Urothelium cell line (cell line): ENCODE measurements around the gene FRMD5.
A peak's percentile ranks its signal among the peaks of the same experiment; 100 is the strongest.
"Not testable (repeated sequence)": the region's sequence is repeated elsewhere in the genome, so short reads cannot be mapped to it uniquely, and the experiment has no call there.

Experiments used
- DNase-seq: peaks from one replicate; pipeline ENCODE4 v3.0.0; 2011; ENCODE audit warnings: low spot score, mixed read lengths
- FAIRE-seq: peaks from 2 replicates; lab custom pipeline; 2011; peaks lifted over from hg19 to GRCh38; lab: Jason Lieb, UNC

FRMD5 gene

GRCh38 chr15:43872416-43873020 lies 322.6 kb downstream of the FRMD5 start:
- no peak for FAIRE-seq
- DNase-seq = peak; percentile 52

GRCh38 chr15:43871835-43872234 lies 323.2 kb downstream of the FRMD5 start:
- FAIRE-seq = no peak
- no peak for DNase-seq

GRCh38 chr15:43868406-43868805 lies 326.7 kb downstream of the FRMD5 start:
- DNase-seq (no peak), FAIRE-seq (no peak)

- FAIRE-seq (no peak), DNase-seq (no peak)
These were observed 328.0 kb downstream of the FRMD5 start for GRCh38 chr15:43867096-43867495.

GRCh38 chr15:43866636-43867035 lies 328.4 kb downstream of the FRMD5 start:
- DNase-seq, FAIRE-seq: not testable (repeated sequence)

- FAIRE-seq = no peak
- no peak for DNase-seq
These were observed 335.5 kb downstream of the FRMD5 start for GRCh38 chr15:43859546-43859945.

- DNase-seq (no peak), FAIRE-seq (no peak)
These were observed 340.3 kb downstream of the FRMD5 start for GRCh38 chr15:43854801-43855200.

- no peak for FAIRE-seq
These were observed 342.5 kb downstream of the FRMD5 start for GRCh38 chr15:43852607-43853006.

GRCh38 chr15:43851251-43851650 lies 343.8 kb downstream of the FRMD5 start:
- DNase-seq (no peak), FAIRE-seq (no peak)

More at GRCh38 chr15:43852607-43853006, 342.5 kb downstream of the FRMD5 start:
- DNase-seq = no peak

- FAIRE-seq (no peak), DNase-seq (no peak)
These were observed 349.6 kb downstream of the FRMD5 start for GRCh38 chr15:43845421-43845820.

GRCh38 chr15:43832485-43832884 lies 362.6 kb downstream of the FRMD5 start:
- DNase-seq, FAIRE-seq: not testable (repeated sequence)

- not testable (repeated sequence) for FAIRE-seq, DNase-seq
These were observed 363.5 kb downstream of the FRMD5 start for GRCh38 chr15:43831519-43832052.

- DNase-seq, FAIRE-seq: not testable (repeated sequence)
These were observed 364.3 kb downstream of the FRMD5 start for GRCh38 chr15:43830691-43831275.

GRCh38 chr15:43829951-43830540 lies 365.0 kb downstream of the FRMD5 start:
- not testable (repeated sequence) for DNase-seq, FAIRE-seq

GRCh38 chr15:43828061-43828657 lies 366.9 kb downstream of the FRMD5 start:
- FAIRE-seq (no peak), DNase-seq (no peak)

GRCh38 chr15:43826508-43827341 lies 368.3 kb downstream of the FRMD5 start, which contains the start of gene WDR76:
TSS of gene WDR76 (plus strand) at chr15:43827002. CDS start at chr15:43827033, 31 bp downstream.
- DNase-seq (peak; percentile 90), FAIRE-seq (no peak)

GRCh38 chr15:43826029-43826507 lies 369.0 kb downstream of the FRMD5 start:
- FAIRE-seq = no peak

GRCh38 chr15:43825305-43825704 lies 369.8 kb downstream of the FRMD5 start:
- FAIRE-seq, DNase-seq: not testable (repeated sequence)

More at GRCh38 chr15:43826029-43826507, 369.0 kb downstream of the FRMD5 start:
- DNase-seq = no peak

- FAIRE-seq = peak; percentile 77
- DNase-seq = peak; percentile 97
These were observed 370.5 kb downstream of the FRMD5 start, which contains the start of gene MFAP1 for GRCh38 chr15:43824302-43825246. TSS of gene MFAP1 (minus strand) at chr15:43824690. CDS start at chr15:43824569, 121 bp downstream.
